ENCODE results near the gene TUBA4B. TPM values are rescaled to one million over a fixed set of nuclear protein-coding genes. Genes with fewer than 3 reads are reported as not detected.

TUBA4B gene
- total RNA-seq (1 to 10 TPM in 1 of 2 donors, not detected in 1; 3.0 TPM), polyA plus RNA-seq (ENCODE audit: insufficient read length in 6 of 6) (1 to 10 TPM in 5 of 6 donors, under 1 TPM in 1; 0.50 to 6.0 (median 3.7) TPM)
- long read RNA-seq, donor 1, result 0 reads
- long read RNA-seq, donor 2, result 0 reads
- long read RNA-seq, donor 3, partial matches to known transcripts, result 8 of 8 reads
- long read RNA-seq, donor 3, other reads (novel, unspliced or antisense), result 0 of 8 reads
- long read RNA-seq, donor 4, result 0 reads
- long read RNA-seq, donor 5, partial matches to known transcripts, result 7 of 22 reads
- long read RNA-seq, donor 5, other reads (novel, unspliced or antisense), result 15 of 22 reads
- long read RNA-seq, donor 6, result 0 reads
- long read RNA-seq, donor 7, result 0 reads
- long read RNA-seq, donor 8, partial matches to known transcripts, result 14 of 14 reads
- long read RNA-seq, donor 8, other reads (novel, unspliced or antisense), result 0 of 14 reads
- long read RNA-seq, donor 9, result 0 reads
- long read RNA-seq, donor 10, partial matches to known transcripts, result 5 of 12 reads
- long read RNA-seq, donor 10, other reads (novel, unspliced or antisense), result 7 of 12 reads
- long read RNA-seq, donor 11, result 0 reads
- long read RNA-seq, donor 12, result 0 reads

GRCh38 chr2:219252900-219253752, at the start of gene TUBA4B:
Gene TUBA4B, plus strand, starts transcription at chr2:219253243. Its CDS starts 165 bp downstream, at chr2:219253408.
- Histone ChIP-seq H3K36me3 (peaks cover 0 to 22% of the 10 kb centered on the region in 2 donors), H3K4me3 (peak within 1 kb of the TSS; percentile 54 to 69), H3K27ac (peak within 1 kb of the TSS; percentile 79 to 97), H3K9me3 (no peaks in the 10 kb centered on the region), H3K4me1 (peaks cover 23 to 62% of the 10 kb centered on the region in 2 donors), H3K27me3 (peaks cover 0 to 20% of the 10 kb centered on the region in 2 donors)
- peak; percentile 14 for ATAC-seq
- intact Hi-C loops (cut with DNase I), result no loop called here
- DNase-seq, result peak in 2 of 4 donors; percentile 52 to 88
- TF ChIP-seq CTCF (IDR thresholded peaks at IDR 0.05), result no peak

- DNase-seq, result no peak
- no peak overlapping the region for H3K4me3 ChIP-seq
- peaks cover 14 to 29% of the 10 kb centered on the region in 2 donors for H3K4me1 ChIP-seq
- TF ChIP-seq CTCF (IDR thresholded peaks at IDR 0.05), result no peak
- intact Hi-C loops (cut with DNase I), result no loop called here
- no peak for ATAC-seq
- peaks cover 0 to 21% of the 10 kb centered on the region in 2 donors for H3K36me3 ChIP-seq
- peaks cover 0 to 3% of the 10 kb centered on the region in 2 donors for H3K27me3 ChIP-seq
- peaks cover 0 to 4% of the 10 kb centered on the region in 2 donors for H3K9me3 ChIP-seq
- no peak overlapping the region for H3K27ac ChIP-seq
Observed at GRCh38 chr2:219204425-219205164, 48.4 kb upstream of the TUBA4B start.

- intact Hi-C loops (cut with DNase I), result no loop called here
- ATAC-seq (no peak), DNase-seq (no peak)
- Histone ChIP-seq H3K36me3 (peaks cover 0 to 26% of the 10 kb centered on the region in 2 donors), H3K27ac (no peak overlapping the region), H3K9me3 (peaks cover 0 to 4% of the 10 kb centered on the region in 2 donors), H3K4me3 (no peak overlapping the region), H3K27me3 (no peaks in the 10 kb centered on the region), H3K4me1 (peaks cover 14 to 34% of the 10 kb centered on the region in 2 donors)
- no peak for TF ChIP-seq CTCF (IDR thresholded peaks at IDR 0.05)
Observed at GRCh38 chr2:219205165-219205538, 47.9 kb upstream of the TUBA4B start.

- peak overlapping the region; percentile 94 to 95 for H3K27ac ChIP-seq
- H3K4me1 ChIP-seq, result peaks cover 14 to 35% of the 10 kb centered on the region in 2 donors
- no peak for TF ChIP-seq CTCF (IDR thresholded peaks at IDR 0.05)
- DNase-seq, result no peak
- H3K4me3 ChIP-seq, result peak overlapping the region; percentile 50 to 61
- peaks cover 0 to 4% of the 10 kb centered on the region in 2 donors for H3K9me3 ChIP-seq
- intact Hi-C loops (cut with DNase I), result no loop called here
- no peak for ATAC-seq
- peaks cover 0 to 34% of the 10 kb centered on the region in 2 donors for H3K36me3 ChIP-seq
- H3K27me3 ChIP-seq, result no peaks in the 10 kb centered on the region
Observed at GRCh38 chr2:219205981-219206327, 47.1 kb upstream of the TUBA4B start.
